Sigmoid colon (tissue), 4 donors: ENCODE data around the gene MCM9.
A peak's percentile ranks its signal among the peaks of the same experiment; 100 is the strongest.

Source experiments
- CTCF ChIP-seq, 4 experiments: fragments of 450-650 bp in 3 of 4; fragments of 200-600 bp in 1 of 4; IDR thresholded peaks; one replicate each; pipeline ENCODE4 v1.5.1; 2016 to 2019; ENCODE audit warnings: antibody characterized with exemption in 4 of 4, mild to moderate bottlenecking in 3 of 4, moderate library complexity in 2 of 4
- EP300 ChIP-seq, 4 donors: sonication (generic); formaldehyde crosslinking; IDR thresholded peaks; one replicate each; pipeline ENCODE4 v1.6.1; 2017; ENCODE audit warnings: antibody characterized with exemption in 4 of 4
- POLR2A ChIP-seq, 2 donors: fragments of 450-650 bp; IDR thresholded peaks; one replicate each; pipeline ENCODE4 v1.6.1; 2016; ENCODE audit warnings: antibody characterized with exemption in 2 of 2, mild to moderate bottlenecking in 2 of 2, moderate library complexity in 2 of 2
- POLR2AphosphoS5 ChIP-seq, 4 donors: sonication (generic); formaldehyde crosslinking; IDR thresholded peaks; one replicate each; pipeline ENCODE4 v1.6.1; 2017; ENCODE audit warnings: antibody characterized with exemption in 4 of 4

GRCh38 chr6:118968416-118968815 lies 33.5 kb upstream of the MCM9 start:
- TF ChIP-seq POLR2A (IDR thresholded peaks at IDR 0.05) (no peak), POLR2AphosphoS5 (IDR thresholded peaks at IDR 0.05) (no peak), EP300 (IDR thresholded peaks at IDR 0.05) (no peak), CTCF (IDR thresholded peaks at IDR 0.05) (peak in 3 of 4 experiments; percentile 14 to 22 (median 16))
